ENCODE results near the gene PADI1. TPM values are rescaled to one million over a fixed set of nuclear protein-coding genes. Genes with fewer than 3 reads are reported as not detected.

PADI1 gene
- total and polyA plus RNA-seq, 2 of the 8 experiments (the other 6 are each of a cell fraction or from before 2014, with no cell fraction given): 0.20 to 0.30 TPM

DNA sequence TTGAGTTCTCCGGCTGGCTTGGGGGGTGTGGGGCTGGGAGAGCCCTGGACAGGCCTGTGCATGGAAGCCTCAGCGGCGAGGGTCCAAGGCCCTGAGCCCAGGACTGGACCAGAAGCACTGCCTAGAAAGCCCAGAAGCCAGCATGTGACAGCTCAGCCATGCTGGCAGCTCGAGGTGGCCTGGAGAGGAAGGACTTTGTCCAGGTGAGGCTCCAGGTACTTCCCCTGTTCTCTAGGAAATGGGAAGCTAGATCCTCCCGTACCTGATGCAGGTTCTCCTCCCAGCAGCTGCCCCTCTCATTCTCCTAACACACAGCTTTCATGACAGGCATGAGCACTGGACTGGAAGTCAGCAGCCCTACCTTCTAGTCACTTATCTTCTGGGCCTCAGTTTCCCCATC, 50.4 kb downstream of the PADI1 start:
- no peak overlapping the region for H3K9ac ChIP-seq (replicated peaks in 1 of 4; ENCODE audit: extremely low read depth in 1 of 4, low read depth in 3 of 4, low read length in 3 of 4)
- FAIRE-seq: no peak
- CTCF ChIA-PET (ENCODE audit: partially characterized antibody): interaction anchor here (0.8 to 1.6 kb wide), 6 partner anchors 10 to 146 kb away, joined by 3 to 4 read pairs (median 3); no protein-coding TSS in a partner anchor
- TF ChIP-seq SP1 (IDR thresholded peaks at IDR 0.05; ENCODE audit: low read depth, low read length): no peak

More for the DNA sequence above, 50.4 kb downstream of the PADI1 start:
- no peaks in the 10 kb centered on the region for H4K20me1 ChIP-seq (replicated peaks in 1 of 2; ENCODE audit: control insufficient read depth in 1 of 2, insufficient read depth in 2 of 2, low read length in 2 of 2)
- peaks cover 0 to under 1% (median 0%) of the 10 kb centered on the region in 4 experiments; a peak in 1 of 7 replicates for H3K27me3 ChIP-seq (replicated peaks in 1 of 4; ENCODE audit: control insufficient read depth in 3 of 4, extremely low read depth in 1 of 4, insufficient read depth in 3 of 4, low read length in 3 of 4)
- no peak overlapping the region for H4K91ac ChIP-seq (replicated peaks; ENCODE audit: insufficient read length, low read length)
- no peak overlapping the region for H2AK5ac ChIP-seq (ENCODE audit: low read depth, low read length)
- H2BK5ac ChIP-seq (ENCODE audit: low read depth, low read length): no peak overlapping the region
- no peak overlapping the region for H3K4me2 ChIP-seq (ENCODE audit: insufficient read depth in 1 of 2, low read depth in 2 of 2, low read length in 2 of 2)
- H2BK15ac ChIP-seq (ENCODE audit: low read length): no peak overlapping the region
- H3K27ac ChIP-seq (ENCODE audit: low read depth, low read length): no peak overlapping the region
- H4K8ac ChIP-seq (ENCODE audit: extremely low read depth, insufficient read depth, low read length): no peak overlapping the region
- no peak overlapping the region for H2BK120ac ChIP-seq (replicated peaks; ENCODE audit: low read depth, low read length)
- H3K56ac ChIP-seq (replicated peaks; ENCODE audit: insufficient read length, low read depth, low read length): no peak overlapping the region
- no peaks in the 10 kb centered on the region for H3K4me1 ChIP-seq (replicated peaks in 1 of 4; ENCODE audit: control insufficient read depth in 3 of 4, insufficient read depth in 4 of 4, low read length in 3 of 4)
- H2AFZ ChIP-seq (ENCODE audit: low read length): no peak overlapping the region
- H3K9me3 ChIP-seq (ENCODE audit: insufficient read depth in 2 of 2, low read depth in 1 of 2, low read length in 1 of 2): no peaks in the 10 kb centered on the region
- no peak overlapping the region for H3K4ac ChIP-seq (replicated peaks; ENCODE audit: insufficient read length, low read depth, low read length)
- H3K79me1 ChIP-seq (ENCODE audit: low read depth, low read length): no peaks in the 10 kb centered on the region
- no peaks in the 10 kb centered on the region for H3K79me2 ChIP-seq (ENCODE audit: control insufficient read depth in 1 of 2, insufficient read depth in 2 of 2, low read length in 2 of 2)
- 87% methylated on average over 5 of the region's 5 CpGs; no CpG with 5 or more reads in 1 of the 2 experiments for WGBS, 2 experiments (ENCODE audit: extremely low coverage in 1 of 2, insufficient coverage in 1 of 2, insufficient read length in 1 of 2, insufficient replicate concordance in 2 of 2, low coverage in 1 of 2, low lambda C conversion rate in 2 of 2, missing lambda C conversion rate in 1 of 2)
- H2BK20ac ChIP-seq (ENCODE audit: low read length): no peak overlapping the region
- H3K18ac ChIP-seq (ENCODE audit: extremely low read depth, low read length): no peak overlapping the region
- H3K4me3 ChIP-seq (ENCODE audit: extremely low read depth in 1 of 4, insufficient read depth in 2 of 4, low read depth in 3 of 4, low read length in 4 of 4): no peak overlapping the region
- no peaks in the 10 kb centered on the region for H3K36me3 ChIP-seq (ENCODE audit: control insufficient read depth in 2 of 4, insufficient read depth in 4 of 4, low read length in 3 of 4)
- no peak overlapping the region for H4K5ac ChIP-seq (ENCODE audit: insufficient read length, low read depth, low read length)
- no peak overlapping the region for H2BK12ac ChIP-seq (ENCODE audit: low read depth, low read length)
- no peak overlapping the region for H3K14ac ChIP-seq (ENCODE audit: insufficient read length)
- no peaks in the 10 kb centered on the region; the same call in 1 of the 2 replicates for H3K23me2 ChIP-seq (ENCODE audit: low read depth, low read length)
- no peak for DNase-seq (ENCODE audit: low read depth in 1 of 2, low spot score in 2 of 2)
- H3K23ac ChIP-seq (ENCODE audit: insufficient read length): no peak overlapping the region
- POLR2A ChIA-PET (ENCODE audit: partially characterized antibody): no interaction called here
